Keratinocyte (primary cell): Measurements from ENCODE around the gene RAP1GAP. TPM values are rescaled to one million over a fixed set of nuclear protein-coding genes. Genes with fewer than 3 reads are reported as not detected.

ENCODE experiments used
- DNase-seq: peaks from one replicate; pipeline ENCODE4 v3.0.0-alpha.2; 2011; ENCODE audit warnings: low read depth, missing footprints, low spot score
- FAIRE-seq: peaks from 2 replicates; lab custom pipeline; 2011; peaks lifted over from hg19 to GRCh38; lab: Jason Lieb, UNC
- H2AFZ ChIP-seq: 2 replicates; pipeline ENCODE4 v1.6.0; 2012; ENCODE audit warnings: low read length, control low read depth, inconsistent platforms; ENCODE audit not compliant: control insufficient read depth
- H3K27ac ChIP-seq: 2 replicates; pipeline ENCODE4 v1.5.1; 2011; ENCODE audit warnings: low read length; ENCODE audit not compliant: control insufficient read depth, insufficient read depth
- H3K27me3 ChIP-seq: 3 replicates; pipeline ENCODE4 v1.6.0; 2011; ENCODE audit warnings: low read length; ENCODE audit not compliant: control insufficient read depth, insufficient read depth; ENCODE audit errors: extremely low read depth
- H3K36me3 ChIP-seq, 2 experiments: 2 replicates in 1 of 2; 3 replicates in 1 of 2; pipeline ENCODE4 v1.5.1; 2011; ENCODE audit warnings: low read length in 2 of 2, mild to moderate bottlenecking in 1 of 2; ENCODE audit not compliant: control insufficient read depth in 2 of 2, insufficient read depth in 2 of 2; ENCODE audit errors: extremely low read depth in 1 of 2
- H3K4me1 ChIP-seq: 3 replicates; pipeline ENCODE4 v1.5.1; 2011; ENCODE audit warnings: low read length; ENCODE audit not compliant: control insufficient read depth, insufficient read depth; ENCODE audit errors: extremely low read depth
- H3K4me2 ChIP-seq: 3 replicates; pipeline ENCODE4 v1.6.0; 2011; ENCODE audit warnings: low read depth, low read length; ENCODE audit not compliant: control insufficient read depth, insufficient read depth; ENCODE audit errors: extremely low read depth
- H3K4me3 ChIP-seq, 3 experiments: fragments of 200-600 bp in 1 of 3; sonication (generic) in 1 of 3; 2 replicates in 2 of 3; 3 replicates in 1 of 3; pipeline ENCODE4 v1.5.1; 2011 to 2016; ENCODE audit warnings: low read length in 3 of 3, mild to moderate bottlenecking in 3 of 3, control low read depth in 2 of 3, inconsistent platforms in 1 of 3, low read depth in 1 of 3, mixed read lengths in 1 of 3, mixed run types in 1 of 3, moderate library complexity in 1 of 3; ENCODE audit not compliant: control insufficient read depth in 2 of 3, insufficient read depth in 2 of 3; ENCODE audit errors: extremely low read depth in 1 of 3
- H3K79me2 ChIP-seq: 2 replicates; pipeline ENCODE4 v1.6.0; 2012; ENCODE audit warnings: low read length; ENCODE audit not compliant: control insufficient read depth, insufficient read depth
- H3K9ac ChIP-seq: 3 replicates; pipeline ENCODE4 v1.6.0; 2011; ENCODE audit warnings: low read length; ENCODE audit not compliant: control insufficient read depth, insufficient read depth; ENCODE audit errors: extremely low read depth
- H3K9me1 ChIP-seq: 3 replicates; pipeline ENCODE4 v1.6.0; 2011; ENCODE audit warnings: low read length; ENCODE audit not compliant: control insufficient read depth, insufficient read depth; ENCODE audit errors: extremely low read depth
- H3K9me3 ChIP-seq: 2 replicates; pipeline ENCODE4 v1.5.1; 2012; ENCODE audit warnings: low read depth, low read length; ENCODE audit not compliant: control insufficient read depth
- H4K20me1 ChIP-seq: 3 replicates; pipeline ENCODE4 v1.6.0; 2011; ENCODE audit warnings: low read length; ENCODE audit not compliant: control insufficient read depth, insufficient read depth; ENCODE audit errors: extremely low read depth
- EZH2 ChIP-seq: IDR thresholded peaks from one replicate; pipeline ENCODE4 v1.6.1; 2012; ENCODE audit warnings: inconsistent platforms, mild to moderate bottlenecking, low read length, moderate library complexity
- dilution Hi-C: fragments of 300-500 bp; cut with MboI; formaldehyde crosslinking; loops from one replicate; pipeline ENCODE4 v1.7.0; 2020; ENCODE audit warnings: low sequenced_read_pairs; ENCODE audit not compliant: extremely low pct_ligation_motif_present
- polyA plus RNA-seq, 5 experiments: library from polyadenylated mRNA; depleted of rRNA in 3 of 5; stranded (reverse) in 3 of 5; stranded (forward) in 1 of 5; unstranded in 1 of 5; fragments of >200 nt; gene quantifications; 1 replicate in 1 of 5; 2 replicates in 3 of 5; 3 replicates in 1 of 5; pipeline versions ENCODE4 v1.2.1 to v1.2.3, GENCODE V29; 2011 to 2012; ENCODE audit warnings: missing spikeins in 2 of 5, low read depth in 1 of 5, low replicate concordance in 1 of 5
- TF ChIP-seq, protein P1 (sequence below), 3 experiments: IDR thresholded peaks in 1 of 3; conservative IDR thresholded peaks in 1 of 3; optimal IDR thresholded peaks in 1 of 3; 2 replicates in 2 of 3; 3 replicates in 1 of 3; pipeline versions ENCODE3 to v1.5.1; 2011; ENCODE audit warnings: low read length in 3 of 3, mild to moderate bottlenecking in 3 of 3, moderate library complexity in 2 of 3, control low read depth in 1 of 3, inconsistent platforms in 1 of 3; ENCODE audit not compliant: insufficient read depth in 2 of 3; ENCODE audit errors: extremely low read depth in 1 of 3

RAP1GAP gene
- polyA plus RNA-seq, 1 donor (not counting 4 experiments of a cell fraction or from before 2014, with no cell fraction given), result 1.1 TPM

GRCh38 chr1:21601278-21602048 lies 67.7 kb downstream of the RAP1GAP start:
- dilution Hi-C loops, result no loop called here

DNA sequence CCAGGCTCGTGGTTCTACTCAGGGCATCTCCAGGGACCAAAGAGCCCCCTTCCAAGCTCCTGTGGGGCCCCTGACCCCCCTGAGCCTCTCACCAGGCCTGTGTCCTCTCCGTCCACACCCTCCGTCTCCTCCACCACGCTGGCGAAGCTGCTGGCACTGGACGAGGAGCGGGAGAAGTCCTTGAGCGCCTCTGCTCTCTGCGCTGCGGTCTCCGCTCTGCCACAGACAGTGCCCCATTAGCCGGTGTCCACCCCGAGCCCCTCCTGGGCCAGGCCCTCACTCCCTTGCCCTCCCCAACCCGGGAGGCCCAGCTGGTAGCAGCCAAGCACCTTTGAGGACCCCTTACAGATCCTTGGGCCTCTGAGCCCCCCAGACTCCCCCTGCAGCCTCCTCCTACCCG lies 69.8 kb downstream of the RAP1GAP start:
- no peak overlapping the region for H3K27ac ChIP-seq
- H3K79me2 ChIP-seq, result no peaks in the 10 kb centered on the region
- no peaks in the 10 kb centered on the region for H3K36me3 ChIP-seq
- H2AFZ ChIP-seq, result no peak overlapping the region
- H3K4me3 ChIP-seq, result no peak overlapping the region
- H3K4me1 ChIP-seq, result no peaks in the 10 kb centered on the region
- H3K9ac ChIP-seq, result no peak overlapping the region
- TF ChIP-seq, protein P1, sequence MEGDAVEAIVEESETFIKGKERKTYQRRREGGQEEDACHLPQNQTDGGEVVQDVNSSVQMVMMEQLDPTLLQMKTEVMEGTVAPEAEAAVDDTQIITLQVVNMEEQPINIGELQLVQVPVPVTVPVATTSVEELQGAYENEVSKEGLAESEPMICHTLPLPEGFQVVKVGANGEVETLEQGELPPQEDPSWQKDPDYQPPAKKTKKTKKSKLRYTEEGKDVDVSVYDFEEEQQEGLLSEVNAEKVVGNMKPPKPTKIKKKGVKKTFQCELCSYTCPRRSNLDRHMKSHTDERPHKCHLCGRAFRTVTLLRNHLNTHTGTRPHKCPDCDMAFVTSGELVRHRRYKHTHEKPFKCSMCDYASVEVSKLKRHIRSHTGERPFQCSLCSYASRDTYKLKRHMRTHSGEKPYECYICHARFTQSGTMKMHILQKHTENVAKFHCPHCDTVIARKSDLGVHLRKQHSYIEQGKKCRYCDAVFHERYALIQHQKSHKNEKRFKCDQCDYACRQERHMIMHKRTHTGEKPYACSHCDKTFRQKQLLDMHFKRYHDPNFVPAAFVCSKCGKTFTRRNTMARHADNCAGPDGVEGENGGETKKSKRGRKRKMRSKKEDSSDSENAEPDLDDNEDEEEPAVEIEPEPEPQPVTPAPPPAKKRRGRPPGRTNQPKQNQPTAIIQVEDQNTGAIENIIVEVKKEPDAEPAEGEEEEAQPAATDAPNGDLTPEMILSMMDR (optimal IDR thresholded peaks at IDR 0.05 in 1 of 3, IDR thresholded peaks at IDR 0.05 in 1 of 3, conservative IDR thresholded peaks at IDR 0.05 in 1 of 3; ENCODE audit: extremely low read depth in 1 of 3, insufficient read depth in 2 of 3, low read length in 3 of 3), result no peak
- TF ChIP-seq EZH2, result no peak
- DNase-seq, result no peak
- H4K20me1 ChIP-seq, result peaks cover 2% of the 10 kb centered on the region
- peaks cover 3% of the 10 kb centered on the region for H3K27me3 ChIP-seq
- FAIRE-seq, result no peak
- H3K4me2 ChIP-seq, result no peak overlapping the region
- H3K9me1 ChIP-seq, result no peaks in the 10 kb centered on the region
- dilution Hi-C loops, result no loop called here
- H3K9me3 ChIP-seq, result no peaks in the 10 kb centered on the region

More at GRCh38 chr1:21601278-21602048, 67.7 kb downstream of the RAP1GAP start:
- Histone ChIP-seq H2AFZ (no peak overlapping the region), H3K9ac (no peak overlapping the region), H3K4me1 (no peaks in the 10 kb centered on the region), H3K27ac (no peak overlapping the region), H3K4me3 (no peak overlapping the region), H3K9me3 (no peaks in the 10 kb centered on the region), H3K4me2 (no peak overlapping the region), H3K27me3 (peaks cover 3% of the 10 kb centered on the region), H3K36me3 (no peaks in the 10 kb centered on the region), H4K20me1 (no peaks in the 10 kb centered on the region), H3K9me1 (no peaks in the 10 kb centered on the region), H3K79me2 (no peaks in the 10 kb centered on the region)
- no peak for FAIRE-seq
- TF ChIP-seq, protein P1 (optimal IDR thresholded peaks at IDR 0.05 in 1 of 3, IDR thresholded peaks at IDR 0.05 in 1 of 3, conservative IDR thresholded peaks at IDR 0.05 in 1 of 3; ENCODE audit: extremely low read depth in 1 of 3, insufficient read depth in 2 of 3, low read length in 3 of 3), result no peak
- no peak for TF ChIP-seq EZH2
- no peak for DNase-seq
